8988T (cell line): ENCODE results near the gene MYLK.
"Not testable (repeated sequence)": the region's sequence is repeated elsewhere in the genome, so short reads cannot be mapped to it uniquely, and the experiment has no call there.

Experiments used
- DNase-seq: peaks from one replicate; pipeline ENCODE4 v3.0.0; 2011

Gene MYLK

DNA sequence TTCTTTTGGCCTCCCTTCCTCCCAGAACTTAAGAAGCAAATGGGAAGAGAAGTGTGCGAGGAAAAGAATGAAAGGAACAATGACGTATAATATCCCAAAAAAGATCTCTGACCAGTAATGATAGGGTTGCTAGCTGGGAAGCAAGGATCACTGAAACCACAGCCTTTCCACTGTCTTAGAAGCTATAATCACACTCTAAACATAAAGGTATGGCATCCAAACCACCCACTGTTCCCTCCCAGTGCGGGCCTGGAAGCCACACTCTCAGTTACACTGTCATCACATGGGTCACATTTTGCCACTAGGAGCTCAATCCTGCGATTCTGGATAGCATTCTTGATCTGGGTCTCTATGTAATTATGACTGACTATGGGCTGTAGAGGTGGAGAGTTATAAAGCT lies 167.7 kb downstream of the MYLK start:
- no peak for DNase-seq

DNA sequence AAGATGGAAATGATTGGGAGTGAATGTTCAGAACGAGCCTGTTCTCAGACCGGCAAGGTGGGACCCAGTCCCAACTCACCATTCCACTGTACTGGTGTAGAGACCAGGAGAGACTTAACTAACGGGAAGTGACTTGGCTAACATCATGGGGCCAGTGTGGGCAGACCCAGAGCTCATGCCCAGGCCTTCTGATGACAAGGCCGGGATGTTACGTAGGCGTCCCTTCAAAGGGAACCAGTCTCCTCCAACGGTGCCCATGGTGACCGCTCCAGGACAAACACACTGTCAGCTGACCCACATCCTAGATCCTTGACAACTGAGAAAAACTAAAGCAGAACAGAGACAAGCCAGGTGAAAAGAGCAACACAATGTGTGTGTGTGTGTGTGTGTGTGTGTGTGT lies 170.9 kb downstream of the MYLK start:
- no peak for DNase-seq

DNA sequence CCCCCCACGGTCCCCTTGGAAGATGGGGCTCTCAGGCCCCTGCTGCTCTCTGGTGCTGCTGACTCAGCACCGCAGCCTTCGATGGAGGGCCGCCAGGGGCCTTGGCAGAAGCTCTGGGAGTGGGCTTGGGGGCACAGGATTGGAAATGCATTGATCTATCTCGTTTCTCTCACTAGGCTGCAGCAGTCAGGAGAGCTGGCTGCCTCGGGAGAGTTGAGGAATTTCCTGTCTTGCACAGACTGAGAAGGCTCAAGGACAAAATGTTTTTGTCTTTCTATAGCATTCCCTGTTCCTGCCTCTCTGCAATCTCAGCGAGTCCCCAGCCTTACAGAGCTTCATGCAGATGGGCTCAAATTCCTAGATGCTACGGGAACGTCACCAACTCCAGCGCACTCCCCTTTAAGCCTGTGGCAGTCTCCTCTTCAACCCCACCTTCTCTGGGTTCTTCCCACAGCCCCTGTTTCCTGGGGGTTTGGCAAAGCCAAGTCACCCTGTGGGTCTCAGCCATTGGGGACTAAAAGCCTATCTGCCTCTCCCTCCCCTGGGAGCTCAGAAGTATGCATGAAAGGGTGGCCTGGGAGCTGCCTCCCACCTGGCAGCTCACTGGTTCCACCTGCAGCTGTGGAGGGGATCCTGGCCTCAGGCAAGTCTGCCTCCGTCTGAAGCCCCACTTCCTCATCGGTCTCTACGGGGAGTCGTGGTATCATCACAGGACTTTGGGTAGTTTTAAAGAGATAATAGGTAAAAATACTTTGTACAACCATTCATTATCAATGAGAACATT lies 171.9 kb downstream of the MYLK start:
- DNase-seq = no peak

DNA sequence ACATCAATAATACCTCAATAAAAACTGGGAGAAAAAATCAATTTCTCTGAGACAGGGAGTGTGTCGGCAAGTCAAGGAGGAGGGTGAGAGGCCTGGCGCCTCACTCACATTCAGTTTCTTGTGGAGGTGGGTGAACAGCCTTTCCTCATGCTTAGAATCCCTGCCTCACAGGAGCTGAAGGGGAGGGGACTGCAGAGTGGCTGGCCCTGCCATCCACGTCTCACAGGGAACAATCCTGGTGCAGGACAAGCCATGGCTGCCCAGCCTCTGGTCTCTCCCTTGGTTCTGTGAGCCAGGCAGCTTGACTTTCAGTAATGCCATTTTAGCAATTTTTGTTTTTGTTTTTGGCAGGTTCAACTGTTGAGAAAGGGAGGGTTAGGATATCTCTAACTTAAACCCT lies 172.8 kb downstream of the MYLK start:
- no peak for DNase-seq

DNA sequence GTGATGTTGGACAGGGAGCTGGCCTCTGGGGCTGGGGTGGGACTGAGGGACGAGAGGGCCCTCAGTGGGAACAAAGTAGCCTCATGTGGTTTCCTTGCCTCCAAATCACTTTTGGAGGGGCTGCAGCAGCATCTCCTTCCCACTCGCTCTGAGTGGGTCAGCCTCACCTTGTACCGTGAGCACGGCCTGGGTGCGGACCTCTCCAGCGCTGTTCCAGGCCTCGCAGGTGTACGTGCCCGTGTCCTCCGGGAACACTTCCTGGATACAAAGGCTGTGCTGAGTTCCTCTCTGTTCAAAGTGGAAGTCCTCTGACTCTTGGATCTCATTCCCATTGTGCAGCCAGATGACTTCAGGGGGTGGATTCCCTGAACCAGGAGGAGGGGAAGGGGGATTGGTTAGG lies 175.6 kb downstream of the MYLK start:
- no peak for DNase-seq

DNA sequence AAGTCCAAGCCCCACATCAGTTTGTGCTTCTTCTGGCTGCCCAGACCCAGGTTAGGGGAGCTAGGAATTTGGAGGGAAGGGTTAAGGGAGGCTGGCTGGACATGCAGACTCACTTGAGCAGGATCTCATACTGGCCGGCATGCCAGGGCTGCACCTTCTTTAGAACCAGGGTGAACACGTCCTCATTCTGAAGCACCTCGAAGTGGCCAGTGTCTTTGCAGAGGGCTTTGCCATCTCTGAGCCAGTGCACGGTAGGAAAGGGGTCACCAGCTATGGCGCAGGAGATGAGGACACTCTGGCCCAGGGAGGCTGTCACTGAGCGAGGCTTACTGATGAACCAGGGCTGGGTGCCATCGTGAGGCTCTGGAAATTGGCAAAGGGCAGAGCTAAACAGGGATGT lies 176.5 kb downstream of the MYLK start:
- DNase-seq = not testable (repeated sequence)

DNA sequence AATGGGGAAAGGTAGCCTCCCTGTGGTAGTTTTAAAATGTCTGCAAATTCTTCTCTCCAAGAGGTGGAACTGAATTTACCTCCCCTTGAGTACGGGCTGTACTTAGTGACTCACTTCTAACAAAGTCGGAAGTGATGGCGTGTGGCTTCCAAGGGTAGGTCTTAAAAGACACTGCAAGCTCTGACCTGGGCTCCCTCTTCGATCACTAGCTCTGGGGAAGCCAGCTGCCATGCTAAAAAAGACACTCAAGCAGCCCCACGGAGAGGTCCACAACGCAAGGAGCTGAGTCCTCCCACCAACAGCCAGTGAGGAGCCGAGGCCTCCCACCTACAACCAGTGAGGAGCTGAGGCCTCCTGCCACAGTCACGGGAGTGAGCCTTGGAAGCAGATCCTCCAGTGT lies 177.3 kb downstream of the MYLK start:
- no peak for DNase-seq

DNA sequence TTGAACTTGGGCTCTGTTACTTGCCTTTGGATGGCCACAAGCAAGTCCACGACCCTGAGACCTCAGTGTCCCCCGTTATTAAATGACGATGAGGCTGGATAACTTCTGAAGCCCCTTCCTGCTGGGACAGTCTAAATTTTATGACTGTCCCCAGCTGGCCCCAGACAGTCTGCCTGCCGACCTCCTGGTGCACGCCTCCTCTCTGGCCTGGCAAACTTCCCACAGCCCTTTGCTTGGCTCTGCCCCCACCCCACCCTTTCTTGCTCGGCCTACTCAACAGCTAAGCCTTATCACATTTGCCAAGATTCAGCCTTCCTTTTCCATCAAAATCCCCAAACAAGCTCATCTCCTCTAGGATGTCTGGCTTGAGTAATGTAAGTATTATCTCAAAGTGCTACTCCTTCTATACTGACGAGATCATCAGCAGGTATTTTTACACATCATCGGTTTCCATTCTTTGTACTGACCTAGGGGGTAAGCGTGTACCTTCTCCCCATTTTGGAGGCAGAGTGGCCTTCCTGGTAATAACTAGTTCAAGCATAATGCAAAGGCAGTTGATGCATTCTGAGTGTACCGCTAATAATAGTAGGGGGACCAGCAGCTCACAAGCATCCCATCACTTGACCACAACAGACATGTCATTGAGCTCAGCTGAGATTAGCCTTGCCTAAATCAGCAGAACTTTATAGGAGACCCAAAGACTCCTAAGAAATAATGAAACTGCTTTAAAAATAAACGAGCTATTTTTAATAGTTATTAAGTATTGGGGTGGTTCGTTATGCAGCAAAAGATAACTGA lies 178.4 kb downstream of the MYLK start:
- DNase-seq = no peak

DNA sequence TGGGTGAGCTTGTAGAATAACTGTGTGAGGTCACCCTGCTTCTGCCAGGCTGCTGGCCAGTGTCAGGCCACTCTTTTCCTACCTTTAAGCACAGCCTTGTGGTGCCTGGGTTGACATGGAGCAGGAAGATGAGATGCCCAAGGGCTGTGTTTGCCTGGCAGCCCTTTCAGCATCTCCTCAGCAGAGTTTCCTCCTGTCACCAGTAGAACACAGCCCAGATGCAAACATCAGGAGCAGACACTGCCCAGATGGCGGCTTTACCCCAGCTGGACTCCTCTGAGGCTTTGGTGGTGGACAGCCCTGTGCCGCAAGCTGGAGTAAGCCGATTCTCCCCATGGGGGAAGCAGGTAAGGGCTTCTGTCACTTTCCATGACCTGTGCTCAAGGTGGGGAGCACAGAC lies 180.5 kb downstream of the MYLK start:
- DNase-seq = not testable (repeated sequence)

DNA sequence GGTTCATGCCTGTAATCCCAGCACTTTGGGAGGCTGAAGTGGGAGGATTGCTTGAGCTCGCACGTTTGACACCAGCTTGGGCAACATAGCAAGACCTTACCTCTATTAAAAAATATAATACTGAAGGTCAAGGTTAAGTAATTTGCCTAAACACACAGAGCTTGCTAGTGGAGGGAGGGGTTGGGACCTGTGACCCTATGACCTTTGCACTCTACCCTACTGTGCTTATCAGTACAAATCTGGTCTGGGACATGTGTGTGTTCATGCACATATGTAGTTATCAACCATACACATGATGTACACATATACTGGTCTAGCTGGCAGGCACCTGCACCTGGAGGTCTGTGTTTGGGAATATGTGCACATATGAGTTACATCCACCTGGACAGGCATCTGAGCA lies 181.4 kb downstream of the MYLK start:
- no peak for DNase-seq

DNA sequence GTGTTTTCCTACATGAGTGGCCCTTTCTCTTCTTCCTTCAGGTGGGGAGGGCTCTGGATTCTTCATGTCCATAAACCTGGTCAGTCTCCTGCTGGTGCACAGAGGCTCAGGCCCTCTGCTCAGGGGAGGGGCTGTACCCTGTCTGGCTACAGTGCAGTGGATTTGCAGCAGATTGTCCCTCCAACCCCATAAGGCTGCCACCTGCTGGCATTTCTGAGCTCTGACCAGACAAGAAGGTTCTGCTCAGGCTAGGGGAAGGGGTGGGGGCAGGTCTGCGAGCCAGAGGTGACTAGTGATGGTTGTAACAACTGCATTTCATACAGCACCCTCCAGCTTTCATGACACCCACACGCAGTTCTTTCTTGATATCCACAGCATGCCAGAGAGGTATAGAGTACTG lies 182.1 kb downstream of the MYLK start:
- DNase-seq = not testable (repeated sequence)

DNA sequence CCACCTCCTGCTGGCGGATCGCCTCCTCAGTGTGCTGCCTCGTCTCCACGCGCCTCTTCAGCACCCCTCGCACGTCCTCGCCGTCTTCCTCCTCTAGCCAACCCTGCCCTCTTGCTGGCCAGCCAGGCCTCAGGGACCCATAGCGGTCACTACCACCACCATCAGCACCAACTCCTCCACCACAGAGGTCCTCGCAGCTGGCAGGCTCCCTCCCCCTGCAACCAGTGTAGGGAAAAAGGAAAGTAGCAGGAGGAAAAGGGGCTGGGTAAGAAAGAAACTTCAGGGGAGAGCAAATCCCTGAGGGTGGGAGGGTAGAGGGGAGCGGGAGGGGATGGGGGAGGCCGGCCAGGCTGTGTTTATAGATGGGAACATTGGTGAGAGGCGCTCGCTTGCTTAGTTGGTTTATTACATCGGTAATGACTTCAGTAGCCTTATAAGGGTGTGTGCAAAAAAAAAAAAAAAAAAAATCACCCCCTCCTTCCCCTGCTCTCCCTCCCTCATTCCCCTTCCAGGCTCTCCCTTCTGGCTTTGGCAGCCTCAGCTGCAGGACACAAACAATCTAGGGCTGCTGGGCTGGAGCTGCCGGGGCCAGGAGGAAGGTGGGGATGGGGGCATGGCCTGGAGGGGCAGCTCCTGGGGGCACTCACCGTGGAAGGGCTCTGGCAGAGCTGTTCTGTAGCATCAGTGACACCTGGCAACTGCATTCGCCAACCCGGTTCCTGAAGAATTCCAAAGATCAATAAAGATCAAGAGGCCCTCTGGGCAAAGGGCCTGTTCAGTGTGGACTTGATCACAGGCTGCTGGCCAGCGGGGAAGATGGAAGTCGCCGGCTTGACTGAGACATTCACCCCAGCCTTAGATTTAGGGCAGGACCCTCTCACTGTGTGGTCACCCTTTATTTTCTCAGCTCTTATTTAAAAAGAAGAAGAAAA lies 183.1 kb downstream of the MYLK start:
- no peak for DNase-seq

DNA sequence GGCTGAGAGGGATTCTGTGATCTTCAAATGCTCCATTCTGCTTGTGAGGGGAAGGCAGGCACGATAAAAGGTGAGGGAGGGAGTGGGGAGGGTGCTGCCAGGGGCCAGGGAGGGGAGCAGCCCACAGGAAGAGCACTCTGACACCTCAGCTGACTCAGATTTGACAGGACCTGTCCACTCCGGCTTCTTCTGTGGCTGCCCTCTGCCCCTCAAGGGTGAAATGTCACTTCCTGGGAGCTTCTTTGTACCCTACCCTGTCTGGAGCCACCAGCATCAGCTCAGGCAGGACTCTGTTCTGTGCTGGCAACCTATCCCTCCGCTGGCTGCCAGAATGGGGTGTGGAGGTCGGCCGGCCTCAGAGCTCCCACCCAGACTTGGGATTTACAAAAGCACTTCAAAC lies 185.3 kb downstream of the MYLK start:
- DNase-seq = no peak

DNA sequence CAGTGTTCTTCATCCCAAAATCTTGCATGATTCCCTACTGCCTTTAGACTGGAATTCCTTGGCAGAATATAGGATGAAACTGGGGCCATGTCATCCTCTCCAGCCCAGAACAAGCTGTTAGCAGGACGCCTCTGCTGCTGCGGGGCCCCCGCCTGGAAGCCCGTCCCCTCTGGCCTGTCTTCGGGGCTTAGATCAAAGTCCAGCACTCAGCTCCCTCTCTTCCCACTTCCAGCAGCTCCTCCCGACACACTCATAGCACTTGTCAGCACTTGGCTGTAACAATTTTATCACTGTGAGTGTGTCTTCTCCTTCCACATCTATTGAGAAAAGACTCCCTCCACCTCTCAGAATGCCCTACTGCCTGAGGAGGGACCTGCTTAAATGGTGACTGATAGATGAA lies 187.3 kb downstream of the MYLK start:
- DNase-seq = no peak

DNA sequence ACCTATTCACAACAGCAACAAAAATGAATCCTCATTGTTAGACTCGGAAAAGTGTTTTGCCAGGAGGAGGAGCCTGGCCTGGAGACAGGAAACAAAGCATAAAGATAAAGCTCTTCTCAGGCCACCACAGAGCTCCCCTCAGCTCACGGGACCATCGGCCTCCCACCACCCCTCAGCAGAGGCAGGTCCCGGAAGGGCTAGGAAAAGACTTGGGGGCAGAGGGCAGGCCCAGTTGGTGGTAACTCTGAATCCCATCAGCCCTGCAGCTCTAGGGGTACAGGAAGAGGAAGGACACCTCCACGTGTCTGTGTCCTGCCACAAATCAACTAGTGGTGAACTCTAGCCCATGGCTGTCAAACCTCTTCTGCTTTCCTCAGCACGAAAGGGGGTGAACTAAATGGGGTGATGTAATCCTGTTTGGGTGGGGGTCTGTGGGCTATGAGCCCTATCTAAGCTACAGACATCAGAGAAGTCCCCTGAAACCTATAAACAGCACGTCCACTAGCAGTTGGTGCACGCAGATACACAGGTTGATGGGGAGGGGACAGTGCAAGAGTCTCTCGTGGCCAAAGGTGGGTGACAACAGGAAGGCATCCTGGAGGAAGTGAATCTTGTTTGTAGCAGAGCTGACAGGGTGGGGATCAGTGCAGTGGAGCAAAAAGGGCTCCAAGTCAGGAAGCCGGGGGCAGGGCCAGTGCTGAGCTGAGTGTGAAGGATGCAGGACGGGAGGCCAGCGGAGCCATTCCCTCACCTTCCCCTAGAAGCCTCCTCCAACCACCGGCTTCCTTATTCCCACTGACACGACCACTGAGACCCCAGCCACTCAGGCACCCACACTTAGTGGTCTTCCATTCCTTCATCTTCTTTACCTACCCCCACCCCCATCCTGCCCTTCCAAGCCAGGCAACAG lies 188.1 kb downstream of the MYLK start:
- no peak for DNase-seq

DNA sequence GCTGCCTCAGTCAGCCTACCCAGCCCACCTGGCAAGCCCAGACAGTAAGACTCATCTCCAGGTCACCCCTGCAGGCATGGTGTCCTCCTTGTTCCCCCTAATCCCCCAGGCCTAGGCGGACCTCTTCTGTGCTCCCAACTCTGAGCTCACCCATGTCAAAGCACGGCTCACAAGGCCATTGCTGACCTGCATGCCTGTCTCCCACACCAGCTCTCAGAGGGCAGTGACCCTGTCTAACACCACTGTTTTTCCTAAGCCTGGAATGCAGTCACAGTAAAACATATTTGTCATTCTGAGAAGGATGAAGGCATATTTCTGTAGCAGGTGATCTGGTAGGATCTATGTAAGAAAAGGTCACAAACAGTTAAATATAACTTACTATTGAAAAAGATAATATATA lies 189.0 kb downstream of the MYLK start:
- no peak for DNase-seq

DNA sequence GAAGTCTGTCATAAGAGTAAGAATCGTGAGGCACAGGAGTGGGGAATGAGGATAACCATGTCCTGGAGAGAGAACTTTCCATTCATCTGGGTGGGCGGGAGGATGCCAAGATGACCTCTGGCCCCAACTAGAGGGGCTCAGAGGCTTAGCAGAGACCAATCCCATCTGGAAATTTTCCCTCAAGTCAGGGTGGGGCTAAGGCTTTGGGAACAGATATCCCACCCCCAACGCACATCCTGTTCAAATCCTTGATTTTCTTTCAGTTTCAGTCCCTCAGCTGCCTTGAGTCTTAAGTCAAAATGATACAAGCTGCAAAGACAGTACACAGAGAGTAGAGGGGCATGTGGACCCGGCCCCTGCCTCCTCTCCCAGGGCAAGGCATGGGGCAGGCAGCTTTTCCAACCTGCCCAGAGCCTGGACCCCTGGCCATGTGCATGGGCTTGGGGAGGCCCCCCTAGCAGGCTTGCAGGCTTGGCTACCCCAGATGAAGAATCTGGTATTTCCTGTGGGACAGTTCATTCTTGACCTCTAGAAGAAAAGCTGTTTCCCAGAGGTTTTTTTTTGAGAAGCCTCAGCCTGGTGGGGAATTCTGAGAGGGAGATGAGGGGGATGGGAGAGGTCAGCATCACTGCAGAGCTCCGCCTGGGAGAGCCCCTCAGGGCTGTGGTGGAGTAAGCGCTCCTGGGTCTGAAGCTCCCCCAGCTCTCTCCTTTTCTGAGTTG lies 189.6 kb downstream of the MYLK start:
- DNase-seq = no peak

DNA sequence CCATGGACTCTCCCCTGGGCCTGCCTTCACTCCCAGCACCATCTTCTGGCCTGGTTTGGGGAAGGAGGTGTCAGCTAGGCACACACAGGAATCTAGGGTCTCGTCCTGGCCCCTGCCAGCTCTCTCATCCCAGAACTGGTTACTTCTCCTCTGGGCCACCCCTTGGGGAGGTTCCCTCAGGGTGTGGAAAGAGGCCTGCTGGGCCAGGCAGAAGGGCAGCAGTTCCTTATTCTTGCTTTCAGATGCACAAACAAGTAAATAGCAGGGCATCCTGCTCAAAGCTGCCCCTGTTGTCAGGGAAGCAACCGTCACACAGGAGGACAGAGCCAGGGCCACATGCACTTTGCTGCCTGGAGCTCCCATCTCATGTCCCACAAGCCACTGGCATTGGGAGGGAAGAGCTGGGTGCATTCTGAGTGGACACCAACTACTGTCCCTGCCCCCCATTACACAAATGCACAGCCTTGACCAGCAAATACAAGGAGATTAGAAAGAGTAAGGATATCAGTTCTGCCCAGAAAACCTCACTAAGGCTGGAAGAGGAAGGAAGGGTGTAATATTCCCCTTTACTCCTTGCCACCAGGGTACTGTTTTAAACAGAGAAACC lies 190.4 kb downstream of the MYLK start:
- no peak for DNase-seq

DNA sequence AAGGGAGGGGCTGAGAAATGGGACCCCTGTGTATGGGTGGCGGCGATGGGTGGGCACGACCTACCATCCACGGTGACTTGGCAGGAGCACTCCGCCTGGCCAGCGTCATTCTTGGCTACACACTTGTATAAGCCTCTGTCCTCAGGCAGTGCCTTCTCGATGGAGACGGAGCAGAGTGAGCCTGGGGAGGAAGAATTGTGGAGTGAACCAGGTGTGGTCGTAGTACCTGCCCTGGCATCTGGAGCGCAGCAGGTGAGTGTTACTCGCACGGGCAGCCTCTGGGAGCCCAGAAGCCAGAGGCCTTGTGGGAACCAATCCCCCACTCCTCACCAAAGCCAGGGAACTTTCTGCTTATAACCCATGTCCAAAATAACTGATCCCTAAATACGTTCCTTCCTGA lies 191.5 kb downstream of the MYLK start:
- no peak for DNase-seq

DNA sequence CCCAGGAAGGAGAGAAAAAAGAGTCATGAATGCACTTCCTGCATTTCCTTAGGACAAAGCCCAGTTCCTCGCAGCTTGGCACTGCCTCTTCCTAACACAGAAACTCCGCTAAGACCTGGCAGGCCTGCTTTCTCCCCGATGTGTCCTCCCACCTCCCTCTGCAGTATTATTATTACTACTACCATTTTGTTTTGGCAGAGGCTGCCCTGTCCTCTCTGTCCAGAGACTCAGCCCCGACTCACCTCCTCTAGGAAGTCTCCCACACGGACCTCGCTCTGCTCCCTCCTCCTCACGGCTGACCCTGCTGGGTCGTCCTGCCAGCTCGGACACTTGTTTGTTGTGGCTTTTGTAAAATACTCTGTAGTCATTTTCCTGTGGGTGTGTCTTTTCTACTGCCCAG lies 192.1 kb downstream of the MYLK start:
- no peak for DNase-seq

DNA sequence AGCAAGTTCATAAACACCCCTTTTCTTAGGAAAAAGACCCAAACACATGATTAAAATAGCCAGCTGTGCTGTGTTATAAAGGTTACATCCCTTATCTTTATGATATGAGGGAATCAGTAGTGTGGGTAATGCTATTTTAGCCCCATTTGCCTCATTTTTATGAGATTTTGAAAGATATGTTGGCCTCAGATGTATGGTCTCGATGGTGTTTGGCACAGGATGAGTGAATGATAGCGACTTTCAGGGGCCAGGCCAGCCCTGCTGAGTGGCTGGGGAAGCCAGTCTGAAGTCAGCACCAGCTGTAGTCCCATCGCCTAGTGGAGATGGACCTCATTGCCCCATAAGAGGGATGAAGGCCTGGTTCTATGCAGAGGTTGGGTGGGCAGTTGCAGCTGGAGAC lies 194.3 kb downstream of the MYLK start:
- no peak for DNase-seq
